H54 (cell line): Measurements from ENCODE around the gene REPIN1.

ENCODE experiments used
- DNase-seq: peaks from one replicate; pipeline ENCODE4 v3.0.0; 2011; ENCODE audit warnings: low spot score, mixed read lengths; ENCODE audit not compliant: insufficient read length
- FAIRE-seq: peaks from 3 replicates; lab custom pipeline; 2011; peaks lifted over from hg19 to GRCh38; lab: Jason Lieb, UNC
- POLR2A ChIP-seq: IDR thresholded peaks from 2 replicates; pipeline ENCODE4 v1.6.1; 2011; ENCODE audit warnings: low read depth, mild to moderate bottlenecking, low read length

REPIN1 gene

GRCh38 chr7:150402671-150403321, 34.2 kb downstream of the REPIN1 start:
- DNase-seq (no peak), FAIRE-seq (no peak)
- TF ChIP-seq POLR2A: no peak

- FAIRE-seq: no peak
- no peak for TF ChIP-seq POLR2A
- no peak for DNase-seq
Measured at GRCh38 chr7:150403376-150404171, 35.0 kb downstream of the REPIN1 start.

GRCh38 chr7:150404172-150404804, 35.7 kb downstream of the REPIN1 start:
- no peak for TF ChIP-seq POLR2A
- FAIRE-seq: no peak
- no peak for DNase-seq

- FAIRE-seq (no peak), DNase-seq (peak; percentile 80)
- TF ChIP-seq POLR2A: peak; percentile 68; the same call in 1 of the 2 replicates
Measured at GRCh38 chr7:150404805-150405583, 36.4 kb downstream of the REPIN1 start.

GRCh38 chr7:150405584-150406311, 37.1 kb downstream of the REPIN1 start:
- TF ChIP-seq POLR2A: no peak
- no peak for FAIRE-seq
- DNase-seq: no peak

GRCh38 chr7:150406312-150406566, 37.6 kb downstream of the REPIN1 start:
- DNase-seq (no peak), FAIRE-seq (no peak)
- TF ChIP-seq POLR2A: no peak

- no peak for TF ChIP-seq POLR2A
- DNase-seq (no peak), FAIRE-seq (no peak)
Measured at GRCh38 chr7:150406567-150407421, 38.2 kb downstream of the REPIN1 start.

- DNase-seq: no peak
- no peak for FAIRE-seq
- TF ChIP-seq POLR2A: no peak
Measured at GRCh38 chr7:150407588-150408392, 39.2 kb downstream of the REPIN1 start.

- no peak for DNase-seq
- no peak for TF ChIP-seq POLR2A
- FAIRE-seq: no peak
Measured at GRCh38 chr7:150408393-150409299, 40.0 kb downstream of the REPIN1 start.

GRCh38 chr7:150409300-150410030, 40.8 kb downstream of the REPIN1 start:
- FAIRE-seq (no peak), DNase-seq (no peak)
- TF ChIP-seq POLR2A: no peak
